ENCODE measurements around the gene TERT.

The TERT gene

GRCh38 chr5:1215320-1216096 is 79.4 kb downstream of the TERT start:
- Histone ChIP-seq H3K18ac (ENCODE audit: low read length) (no peak overlapping the region), H2BK120ac (ENCODE audit: insufficient read depth, low read length, poor library complexity) (no peak overlapping the region), H3K9me3 (ENCODE audit: insufficient read depth, low read depth, low read length) (peaks cover 19% of the 10 kb centered on the region), H4K91ac (ENCODE audit: low read depth, low read length) (no peak overlapping the region), H4K12ac (ENCODE audit: low read depth, low read length) (no peak overlapping the region), H2AFZ (ENCODE audit: insufficient read depth, low read length, poor library complexity) (no peak overlapping the region), H3K79me1 (ENCODE audit: low read length) (no peaks in the 10 kb centered on the region), H3K4me2 (ENCODE audit: low read length) (no peak overlapping the region), H3K23ac (ENCODE audit: low read length) (no peak overlapping the region), H2BK5ac (ENCODE audit: low read depth, low read length, poor library complexity) (no peak overlapping the region), H3K4ac (ENCODE audit: low read depth, low read length) (no peak overlapping the region), H3K4me3 (ENCODE audit: low read depth, low read length) (peak overlapping the region; percentile 26), H3K4me1 (ENCODE audit: control insufficient read depth in 1 of 2, insufficient read depth in 2 of 2, low read length in 2 of 2) (no peaks in the 10 kb centered on the region), H4K8ac (ENCODE audit: low read depth, low read length) (no peak overlapping the region), H2BK12ac (ENCODE audit: low read length) (no peak overlapping the region), H3K27me3 (ENCODE audit: insufficient read depth, low read length) (no peaks in the 10 kb centered on the region), H2AK5ac (ENCODE audit: low read length) (no peak overlapping the region), H3K36me3 (ENCODE audit: control insufficient read depth in 1 of 2, insufficient read depth in 2 of 2, low read length in 2 of 2) (no peaks in the 10 kb centered on the region), H3K79me2 (ENCODE audit: control insufficient read depth, insufficient read depth, low read length, poor library complexity) (no peaks in the 10 kb centered on the region), H3K14ac (ENCODE audit: low read length) (no peak overlapping the region), H3K9ac (ENCODE audit: low read length) (no peak overlapping the region), H3K27ac (ENCODE audit: low read depth, low read length) (no peak overlapping the region)
- WGBS (ENCODE audit: extremely low coverage, insufficient coverage, insufficient read length): no CpG with 5 or more reads among the region's 23 CpGs
- DNase-seq: no peak

- Histone ChIP-seq H3K4me3 (ENCODE audit: low read depth, low read length) (no peak overlapping the region), H3K9me3 (ENCODE audit: insufficient read depth, low read depth, low read length) (peaks cover 19% of the 10 kb centered on the region), H3K79me2 (ENCODE audit: control insufficient read depth, insufficient read depth, low read length, poor library complexity) (no peaks in the 10 kb centered on the region), H4K12ac (ENCODE audit: low read depth, low read length) (no peak overlapping the region), H4K91ac (ENCODE audit: low read depth, low read length) (no peak overlapping the region), H2BK120ac (ENCODE audit: insufficient read depth, low read length, poor library complexity) (no peak overlapping the region), H3K27ac (ENCODE audit: low read depth, low read length) (no peak overlapping the region), H3K79me1 (ENCODE audit: low read length) (no peaks in the 10 kb centered on the region), H3K23ac (ENCODE audit: low read length) (no peak overlapping the region), H3K4ac (ENCODE audit: low read depth, low read length) (no peak overlapping the region), H3K27me3 (ENCODE audit: insufficient read depth, low read length) (no peaks in the 10 kb centered on the region), H3K36me3 (ENCODE audit: control insufficient read depth in 1 of 2, insufficient read depth in 2 of 2, low read length in 2 of 2) (no peaks in the 10 kb centered on the region), H4K8ac (ENCODE audit: low read depth, low read length) (no peak overlapping the region), H2AK5ac (ENCODE audit: low read length) (no peak overlapping the region), H3K9ac (ENCODE audit: low read length) (no peak overlapping the region), H3K4me2 (ENCODE audit: low read length) (no peak overlapping the region), H3K18ac (ENCODE audit: low read length) (no peak overlapping the region), H3K14ac (ENCODE audit: low read length) (no peak overlapping the region), H2BK5ac (ENCODE audit: low read depth, low read length, poor library complexity) (no peak overlapping the region), H2AFZ (ENCODE audit: insufficient read depth, low read length, poor library complexity) (no peak overlapping the region), H3K4me1 (ENCODE audit: control insufficient read depth in 1 of 2, insufficient read depth in 2 of 2, low read length in 2 of 2) (no peaks in the 10 kb centered on the region), H2BK12ac (ENCODE audit: low read length) (no peak overlapping the region)
- WGBS (ENCODE audit: extremely low coverage, insufficient coverage, insufficient read length): no CpG with 5 or more reads among the region's 2 CpGs
- no peak for DNase-seq
Measured at GRCh38 chr5:1214936-1215220, 80.0 kb downstream of the TERT start.

- H2BK120ac ChIP-seq (ENCODE audit: insufficient read depth, low read length, poor library complexity): no peak overlapping the region
- H4K12ac ChIP-seq (ENCODE audit: low read depth, low read length): no peak overlapping the region
- H3K4ac ChIP-seq (ENCODE audit: low read depth, low read length): no peak overlapping the region
- no peak overlapping the region for H3K14ac ChIP-seq (ENCODE audit: low read length)
- H3K9me3 ChIP-seq (ENCODE audit: insufficient read depth, low read depth, low read length): peaks cover 19% of the 10 kb centered on the region
- no peak overlapping the region for H3K18ac ChIP-seq (ENCODE audit: low read length)
- H2BK5ac ChIP-seq (ENCODE audit: low read depth, low read length, poor library complexity): no peak overlapping the region
- H3K79me1 ChIP-seq (ENCODE audit: low read length): no peaks in the 10 kb centered on the region
- no peak overlapping the region for H3K23ac ChIP-seq (ENCODE audit: low read length)
- no peak overlapping the region for H4K8ac ChIP-seq (ENCODE audit: low read depth, low read length)
- H2AFZ ChIP-seq (ENCODE audit: insufficient read depth, low read length, poor library complexity): no peak overlapping the region
- no peak overlapping the region for H4K91ac ChIP-seq (ENCODE audit: low read depth, low read length)
- no CpG with 5 or more reads among the region's 22 CpGs for WGBS (ENCODE audit: extremely low coverage, insufficient coverage, insufficient read length)
- H2AK5ac ChIP-seq (ENCODE audit: low read length): no peak overlapping the region
- no peak for DNase-seq
- H2BK12ac ChIP-seq (ENCODE audit: low read length): no peak overlapping the region
- no peaks in the 10 kb centered on the region for H3K27me3 ChIP-seq (ENCODE audit: insufficient read depth, low read length)
- H3K4me2 ChIP-seq (ENCODE audit: low read length): no peak overlapping the region
- H3K4me3 ChIP-seq (ENCODE audit: low read depth, low read length): no peak overlapping the region
- no peak overlapping the region for H3K9ac ChIP-seq (ENCODE audit: low read length)
- H3K4me1 ChIP-seq (ENCODE audit: control insufficient read depth in 1 of 2, insufficient read depth in 2 of 2, low read length in 2 of 2): no peaks in the 10 kb centered on the region
- no peak overlapping the region for H3K27ac ChIP-seq (ENCODE audit: low read depth, low read length)
- H3K79me2 ChIP-seq (ENCODE audit: control insufficient read depth, insufficient read depth, low read length, poor library complexity): no peaks in the 10 kb centered on the region
- H3K36me3 ChIP-seq (ENCODE audit: control insufficient read depth in 1 of 2, insufficient read depth in 2 of 2, low read length in 2 of 2): no peaks in the 10 kb centered on the region
Measured at GRCh38 chr5:1214163-1214935, 80.5 kb downstream of the TERT start.

DNA sequence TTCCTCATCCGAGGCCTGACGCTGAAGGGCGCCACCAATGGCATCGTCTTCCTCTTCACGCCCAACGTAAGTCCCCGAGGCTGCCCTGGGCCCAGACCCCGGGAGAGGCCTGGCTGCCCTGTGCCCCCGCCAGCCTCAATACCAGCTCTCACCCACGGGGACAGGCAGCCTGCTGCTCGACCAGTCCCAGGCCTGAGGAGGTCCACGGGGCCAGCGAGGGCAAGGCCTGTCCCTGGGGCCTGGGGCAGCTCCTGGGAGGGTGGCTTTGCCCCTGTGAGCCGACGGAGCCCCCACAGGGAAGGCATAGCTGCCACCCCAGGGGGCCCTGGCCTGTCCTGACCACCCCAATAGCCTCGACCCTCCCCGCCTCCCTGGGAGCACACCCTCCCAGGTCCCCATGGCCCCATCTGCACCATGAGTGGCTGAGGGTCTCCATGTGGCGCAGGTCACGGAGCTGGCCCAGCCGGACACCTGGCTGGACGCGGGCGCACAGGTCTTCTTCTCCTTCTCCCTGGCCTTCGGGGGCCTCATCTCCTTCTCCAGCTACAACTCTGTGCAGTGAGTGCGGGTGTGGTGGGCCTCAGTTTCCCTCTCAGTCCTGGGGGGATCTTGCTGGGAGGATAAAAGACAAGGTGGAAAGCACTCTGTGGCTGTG is 81.2 kb downstream of the TERT start:
- Histone ChIP-seq H3K79me2 (ENCODE audit: control insufficient read depth, insufficient read depth, low read length, poor library complexity) (no peaks in the 10 kb centered on the region), H3K4me3 (ENCODE audit: low read depth, low read length) (no peak overlapping the region), H3K36me3 (ENCODE audit: control insufficient read depth in 1 of 2, insufficient read depth in 2 of 2, low read length in 2 of 2) (no peaks in the 10 kb centered on the region), H3K9me3 (ENCODE audit: insufficient read depth, low read depth, low read length) (peaks cover 19% of the 10 kb centered on the region), H3K14ac (ENCODE audit: low read length) (no peak overlapping the region), H3K23ac (ENCODE audit: low read length) (no peak overlapping the region), H2BK5ac (ENCODE audit: low read depth, low read length, poor library complexity) (no peak overlapping the region), H2BK120ac (ENCODE audit: insufficient read depth, low read length, poor library complexity) (no peak overlapping the region), H3K4ac (ENCODE audit: low read depth, low read length) (no peak overlapping the region), H2AFZ (ENCODE audit: insufficient read depth, low read length, poor library complexity) (no peak overlapping the region), H3K27me3 (ENCODE audit: insufficient read depth, low read length) (no peaks in the 10 kb centered on the region), H3K9ac (ENCODE audit: low read length) (no peak overlapping the region), H4K8ac (ENCODE audit: low read depth, low read length) (no peak overlapping the region), H4K91ac (ENCODE audit: low read depth, low read length) (no peak overlapping the region), H3K4me2 (ENCODE audit: low read length) (no peak overlapping the region), H2AK5ac (ENCODE audit: low read length) (no peak overlapping the region), H4K12ac (ENCODE audit: low read depth, low read length) (no peak overlapping the region), H3K27ac (ENCODE audit: low read depth, low read length) (no peak overlapping the region), H2BK12ac (ENCODE audit: low read length) (no peak overlapping the region), H3K18ac (ENCODE audit: low read length) (no peak overlapping the region), H3K79me1 (ENCODE audit: low read length) (no peaks in the 10 kb centered on the region), H3K4me1 (ENCODE audit: control insufficient read depth in 1 of 2, insufficient read depth in 2 of 2, low read length in 2 of 2) (no peaks in the 10 kb centered on the region)
- no CpG with 5 or more reads among the region's 25 CpGs for WGBS (ENCODE audit: extremely low coverage, insufficient coverage, insufficient read length)
- DNase-seq: no peak

All from trophoblast cell (in vitro differentiated cells and primary cell).